NAMALWA (cell line): ENCODE data around the gene DTD2.
A peak's percentile ranks its signal among the peaks of the same experiment; 100 is the strongest.
"Not testable (repeated sequence)": the region's sequence is repeated elsewhere in the genome, so short reads cannot be mapped to it uniquely, and the experiment has no call there.

Source experiments
- DNase-seq: peaks from one replicate; pipeline ENCODE4 v3.0.0-alpha.2; 2015; ENCODE audit warnings: low spot score

Gene DTD2

GRCh38 chr14:31441273-31442111 is 15.8 kb downstream of the DTD2 start:
- DNase-seq, result no peak

GRCh38 chr14:31440280-31440679 is 17.0 kb downstream of the DTD2 start:
- no peak for DNase-seq

GRCh38 chr14:31439561-31439960 is 17.7 kb downstream of the DTD2 start:
- no peak for DNase-seq

- DNase-seq, result not testable (repeated sequence)
Observed at GRCh38 chr14:31437045-31437691, 20.1 kb downstream of the DTD2 start.

- DNase-seq, result no peak
Observed at GRCh38 chr14:31435276-31435675, 22.0 kb downstream of the DTD2 start.

- DNase-seq, result no peak
Observed at GRCh38 chr14:31430634-31431264, 26.6 kb downstream of the DTD2 start.

- DNase-seq, result no peak
Observed at GRCh38 chr14:31429791-31430190, 27.5 kb downstream of the DTD2 start.

- DNase-seq, result no peak
Observed at GRCh38 chr14:31428011-31428410, 29.3 kb downstream of the DTD2 start.

- DNase-seq, result no peak
Observed at GRCh38 chr14:31426663-31427062, 30.6 kb downstream of the DTD2 start.

GRCh38 chr14:31425905-31426304 is 31.4 kb downstream of the DTD2 start:
- no peak for DNase-seq

GRCh38 chr14:31421200-31421599 is 36.1 kb downstream of the DTD2 start:
- DNase-seq, result no peak

- DNase-seq, result peak; percentile 91
Observed at GRCh38 chr14:31420319-31421111, 36.8 kb downstream of the DTD2 start, which contains the start of gene HEATR5A. Gene HEATR5A, minus strand, starts transcription at chr14:31420550. Its CDS starts 17,575 bp downstream, at chr14:31402975.

- no peak for DNase-seq
Observed at GRCh38 chr14:31419967-31420318, 37.4 kb downstream of the DTD2 start.

GRCh38 chr14:31419179-31419966 is 37.9 kb downstream of the DTD2 start:
- DNase-seq, result peak; percentile 16

- DNase-seq, result no peak
Observed at GRCh38 chr14:31418440-31418839, 38.9 kb downstream of the DTD2 start.

- DNase-seq, result no peak
Observed at GRCh38 chr14:31414190-31414833, 43.0 kb downstream of the DTD2 start.

GRCh38 chr14:31411218-31411727 is 46.0 kb downstream of the DTD2 start:
- no peak for DNase-seq

- DNase-seq, result peak; percentile 66
Observed at GRCh38 chr14:31410048-31410650, 47.2 kb downstream of the DTD2 start.

- no peak for DNase-seq
Observed at GRCh38 chr14:31408421-31408820, 48.9 kb downstream of the DTD2 start.

GRCh38 chr14:31405599-31406232 is 51.6 kb downstream of the DTD2 start:
- no peak for DNase-seq
